ENCODE results near the gene PSG7.
"Not testable (repeated sequence)": the region's sequence is repeated elsewhere in the genome, so short reads cannot be mapped to it uniquely, and the experiment has no call there.

PSG7 gene

GRCh38 chr19:42899674-42900073 is 37.3 kb downstream of the PSG7 start:
- POLR2A ChIA-PET; DNase-seq (ENCODE audit: extremely low spot score): not testable (repeated sequence)
- CTCF ChIA-PET: interaction anchor here (1.7 kb wide), 1 partner anchor 14 kb away, joined by 7 read pairs; no protein-coding TSS in a partner anchor

GRCh38 chr19:42899110-42899509 is 37.9 kb downstream of the PSG7 start:
- POLR2A ChIA-PET; DNase-seq (ENCODE audit: extremely low spot score); CTCF ChIA-PET: not testable (repeated sequence)

- CTCF ChIA-PET; POLR2A ChIA-PET; DNase-seq (ENCODE audit: extremely low spot score): not testable (repeated sequence)
Measured at GRCh38 chr19:42898656-42899055, 38.4 kb downstream of the PSG7 start.

- CTCF ChIA-PET, POLR2A ChIA-PET: not testable (repeated sequence)
Measured at GRCh38 chr19:42897729-42898128, 39.3 kb downstream of the PSG7 start.

GRCh38 chr19:42890446-42890845 is 46.6 kb downstream of the PSG7 start:
- DNase-seq (ENCODE audit: extremely low spot score); POLR2A ChIA-PET; CTCF ChIA-PET: not testable (repeated sequence)

More at GRCh38 chr19:42897729-42898128, 39.3 kb downstream of the PSG7 start:
- not testable (repeated sequence) for DNase-seq (ENCODE audit: extremely low spot score)

- POLR2A ChIA-PET; DNase-seq (ENCODE audit: extremely low spot score); CTCF ChIA-PET: not testable (repeated sequence)
Measured at GRCh38 chr19:42887876-42888445, 49.0 kb downstream of the PSG7 start.

GRCh38 chr19:42882730-42883129 is 54.3 kb downstream of the PSG7 start:
- DNase-seq (ENCODE audit: extremely low spot score); CTCF ChIA-PET; POLR2A ChIA-PET: not testable (repeated sequence)

GRCh38 chr19:42882010-42882409 is 55.0 kb downstream of the PSG7 start:
- CTCF ChIA-PET; POLR2A ChIA-PET; DNase-seq (ENCODE audit: extremely low spot score): not testable (repeated sequence)

GRCh38 chr19:42881279-42881678 is 55.7 kb downstream of the PSG7 start:
- CTCF ChIA-PET; POLR2A ChIA-PET; DNase-seq (ENCODE audit: extremely low spot score): not testable (repeated sequence)
- TF ChIP-seq CTCF (IDR thresholded peaks at IDR 0.05; ENCODE audit: control extremely low read depth, extremely low read depth, low read depth, missing control alignments): peak; percentile 39

- DNase-seq (ENCODE audit: extremely low spot score); POLR2A ChIA-PET; CTCF ChIA-PET: not testable (repeated sequence)
Measured at GRCh38 chr19:42880621-42881020, 56.4 kb downstream of the PSG7 start.

GRCh38 chr19:42879613-42880012 is 57.4 kb downstream of the PSG7 start, which contains the start of gene PSG1:
Gene PSG1, minus strand, starts transcription at chr19:42879713. Its CDS starts 132 bp downstream, at chr19:42879581.
- ChIA-PET CTCF (no interaction called here), POLR2A (no interaction called here)
- TF ChIP-seq CTCF (IDR thresholded peaks at IDR 0.05; ENCODE audit: control extremely low read depth, extremely low read depth, low read depth, missing control alignments): no peak
- no peak for DNase-seq (ENCODE audit: extremely low spot score)

- CTCF ChIA-PET; DNase-seq (ENCODE audit: extremely low spot score); POLR2A ChIA-PET: not testable (repeated sequence)
Measured at GRCh38 chr19:42876596-42876995, 60.4 kb downstream of the PSG7 start.

- CTCF ChIA-PET; POLR2A ChIA-PET; DNase-seq (ENCODE audit: extremely low spot score): not testable (repeated sequence)
Measured at GRCh38 chr19:42875881-42876280, 61.1 kb downstream of the PSG7 start.

- POLR2A ChIA-PET; DNase-seq (ENCODE audit: extremely low spot score): not testable (repeated sequence)
- CTCF ChIA-PET: interaction anchor here (1.2 kb wide), 1 partner anchor 10 kb away, joined by 4 read pairs; no protein-coding TSS in a partner anchor
Measured at GRCh38 chr19:42874901-42875813, 61.9 kb downstream of the PSG7 start.

GRCh38 chr19:42874136-42874535 is 62.9 kb downstream of the PSG7 start:
- DNase-seq (ENCODE audit: extremely low spot score); POLR2A ChIA-PET: not testable (repeated sequence)
- CTCF ChIA-PET: interaction anchor here (1.2 kb wide), 1 partner anchor 11 kb away, joined by 4 read pairs; no protein-coding TSS in a partner anchor

Measured in GM10248 (cell line).